ENCODE data around the gene TLE1. TPM values are rescaled to one million over a fixed set of nuclear protein-coding genes. Genes with fewer than 3 reads are reported as not detected.

TLE1 gene
- total and polyA plus RNA-seq, 9 of the 15 experiments (the other 6 are each of a cell fraction or from before 2014, with no cell fraction given) = 0.11 TPM; not detected in 8

DNA sequence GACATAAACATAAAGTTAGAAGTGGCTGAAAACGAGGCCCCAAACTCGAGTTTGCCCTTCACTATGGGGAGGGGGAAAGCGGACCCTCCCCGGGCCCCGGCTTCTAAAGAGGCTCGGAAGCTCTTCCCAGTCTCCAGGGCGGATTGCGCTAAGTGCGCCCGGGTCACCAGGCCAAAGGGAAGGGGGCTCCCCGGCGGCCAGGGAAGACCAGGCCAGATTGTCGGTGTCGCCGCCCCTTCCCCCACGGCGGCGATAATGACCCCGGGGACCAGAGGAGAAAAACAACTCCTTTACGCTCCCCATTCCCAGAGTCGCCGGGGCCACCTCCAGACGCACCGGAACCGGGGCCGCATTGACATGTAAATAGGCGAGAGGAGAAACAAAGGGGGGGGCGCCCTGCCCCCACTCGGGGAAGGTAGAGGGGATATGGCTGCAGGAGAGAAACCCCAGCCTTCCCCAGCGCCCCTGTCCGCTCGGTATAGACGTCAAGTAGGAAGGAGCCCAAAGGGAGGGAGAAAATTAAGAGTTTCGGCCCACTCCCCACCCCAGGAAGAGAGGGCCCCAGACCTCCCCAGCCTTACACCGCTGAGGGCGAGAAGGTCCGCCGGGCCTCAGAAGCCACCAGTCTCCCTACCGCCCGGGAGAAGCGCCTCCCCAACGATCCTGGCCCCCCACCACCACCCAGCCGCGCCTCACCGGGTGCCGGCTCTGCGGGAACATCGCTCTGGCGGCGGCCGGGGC lies 1.7 kb downstream of the TLE1 start:
- H3K27ac ChIP-seq (ENCODE audit: extremely low read depth, low read depth, low read length) = no peak overlapping the region
- H3K79me2 ChIP-seq (ENCODE audit: control insufficient read depth, insufficient read depth, low read length) = no peaks in the 10 kb centered on the region
- intact Hi-C loops (cut with micrococcal nuclease) (no loop called here), in situ Hi-C loops (cut with MboI) (no loop called here)
- no TSS peak for BruUV-seq (replicated peaks)
- H3K9me1 ChIP-seq (ENCODE audit: control insufficient read depth, insufficient read depth, low read length) = no peaks in the 10 kb centered on the region
- no peaks in the 10 kb centered on the region for H3K27me3 ChIP-seq (ENCODE audit: control insufficient read depth in 2 of 2, insufficient read depth in 2 of 2, low read length in 2 of 2)
- no peaks in the 10 kb centered on the region for H3K4me1 ChIP-seq (replicated peaks in 1 of 2; ENCODE audit: control insufficient read depth in 2 of 2, insufficient read depth in 2 of 2, low read length in 2 of 2)
- H3K9me3 ChIP-seq (replicated peaks; ENCODE audit: control insufficient read depth, insufficient read depth, low read depth, low read length) = no peaks in the 10 kb centered on the region
- no peaks in the 10 kb centered on the region for H3K36me3 ChIP-seq (ENCODE audit: control insufficient read depth, insufficient read depth, low read length)
- ChIA-PET POLR2A (no interaction called here), CTCF (ENCODE audit: low intra/inter-chr PET ratio) (no interaction called here)
- WGBS (ENCODE audit: insufficient coverage, low coverage, missing lambda C conversion rate) = 18% methylated on average over 12 of the region's 51 CpGs
- no peak for ATAC-seq
- no peak overlapping the region for H3K4me2 ChIP-seq (ENCODE audit: insufficient read depth, low read length)
- no peaks in the 10 kb centered on the region for H4K20me1 ChIP-seq (replicated peaks; ENCODE audit: control insufficient read depth, insufficient read depth, low read length)
- no peak for FAIRE-seq
- DNase-seq (ENCODE audit: extremely low read depth in 1 of 4, low spot score in 3 of 4) = no peak
- H3K9ac ChIP-seq (ENCODE audit: insufficient read depth in 1 of 2, low read depth in 2 of 2, low read length in 2 of 2) = no peak overlapping the region
- no peak overlapping the region for H2AFZ ChIP-seq (ENCODE audit: low read depth, low read length)
- no peak overlapping the region for H3K4me3 ChIP-seq
- TF ChIP-seq CCAR2 (IDR thresholded peaks at IDR 0.05; ENCODE audit: low read depth, low read length) (no peak), ZBTB11 (CRISPR knock-in tag; IDR thresholded peaks at IDR 0.05) (no peak), ZNF436 (CRISPR knock-in tag; IDR thresholded peaks at IDR 0.05) (no peak), FUS (optimal IDR thresholded peaks at IDR 0.05; ENCODE audit: low read depth, low read length) (no peak), ZNF431 (CRISPR knock-in tag; IDR thresholded peaks at IDR 0.05) (no peak), TRIM28 (IDR thresholded peaks at IDR 0.05) (no peak)
- TF ChIP-seq, protein P1, sequence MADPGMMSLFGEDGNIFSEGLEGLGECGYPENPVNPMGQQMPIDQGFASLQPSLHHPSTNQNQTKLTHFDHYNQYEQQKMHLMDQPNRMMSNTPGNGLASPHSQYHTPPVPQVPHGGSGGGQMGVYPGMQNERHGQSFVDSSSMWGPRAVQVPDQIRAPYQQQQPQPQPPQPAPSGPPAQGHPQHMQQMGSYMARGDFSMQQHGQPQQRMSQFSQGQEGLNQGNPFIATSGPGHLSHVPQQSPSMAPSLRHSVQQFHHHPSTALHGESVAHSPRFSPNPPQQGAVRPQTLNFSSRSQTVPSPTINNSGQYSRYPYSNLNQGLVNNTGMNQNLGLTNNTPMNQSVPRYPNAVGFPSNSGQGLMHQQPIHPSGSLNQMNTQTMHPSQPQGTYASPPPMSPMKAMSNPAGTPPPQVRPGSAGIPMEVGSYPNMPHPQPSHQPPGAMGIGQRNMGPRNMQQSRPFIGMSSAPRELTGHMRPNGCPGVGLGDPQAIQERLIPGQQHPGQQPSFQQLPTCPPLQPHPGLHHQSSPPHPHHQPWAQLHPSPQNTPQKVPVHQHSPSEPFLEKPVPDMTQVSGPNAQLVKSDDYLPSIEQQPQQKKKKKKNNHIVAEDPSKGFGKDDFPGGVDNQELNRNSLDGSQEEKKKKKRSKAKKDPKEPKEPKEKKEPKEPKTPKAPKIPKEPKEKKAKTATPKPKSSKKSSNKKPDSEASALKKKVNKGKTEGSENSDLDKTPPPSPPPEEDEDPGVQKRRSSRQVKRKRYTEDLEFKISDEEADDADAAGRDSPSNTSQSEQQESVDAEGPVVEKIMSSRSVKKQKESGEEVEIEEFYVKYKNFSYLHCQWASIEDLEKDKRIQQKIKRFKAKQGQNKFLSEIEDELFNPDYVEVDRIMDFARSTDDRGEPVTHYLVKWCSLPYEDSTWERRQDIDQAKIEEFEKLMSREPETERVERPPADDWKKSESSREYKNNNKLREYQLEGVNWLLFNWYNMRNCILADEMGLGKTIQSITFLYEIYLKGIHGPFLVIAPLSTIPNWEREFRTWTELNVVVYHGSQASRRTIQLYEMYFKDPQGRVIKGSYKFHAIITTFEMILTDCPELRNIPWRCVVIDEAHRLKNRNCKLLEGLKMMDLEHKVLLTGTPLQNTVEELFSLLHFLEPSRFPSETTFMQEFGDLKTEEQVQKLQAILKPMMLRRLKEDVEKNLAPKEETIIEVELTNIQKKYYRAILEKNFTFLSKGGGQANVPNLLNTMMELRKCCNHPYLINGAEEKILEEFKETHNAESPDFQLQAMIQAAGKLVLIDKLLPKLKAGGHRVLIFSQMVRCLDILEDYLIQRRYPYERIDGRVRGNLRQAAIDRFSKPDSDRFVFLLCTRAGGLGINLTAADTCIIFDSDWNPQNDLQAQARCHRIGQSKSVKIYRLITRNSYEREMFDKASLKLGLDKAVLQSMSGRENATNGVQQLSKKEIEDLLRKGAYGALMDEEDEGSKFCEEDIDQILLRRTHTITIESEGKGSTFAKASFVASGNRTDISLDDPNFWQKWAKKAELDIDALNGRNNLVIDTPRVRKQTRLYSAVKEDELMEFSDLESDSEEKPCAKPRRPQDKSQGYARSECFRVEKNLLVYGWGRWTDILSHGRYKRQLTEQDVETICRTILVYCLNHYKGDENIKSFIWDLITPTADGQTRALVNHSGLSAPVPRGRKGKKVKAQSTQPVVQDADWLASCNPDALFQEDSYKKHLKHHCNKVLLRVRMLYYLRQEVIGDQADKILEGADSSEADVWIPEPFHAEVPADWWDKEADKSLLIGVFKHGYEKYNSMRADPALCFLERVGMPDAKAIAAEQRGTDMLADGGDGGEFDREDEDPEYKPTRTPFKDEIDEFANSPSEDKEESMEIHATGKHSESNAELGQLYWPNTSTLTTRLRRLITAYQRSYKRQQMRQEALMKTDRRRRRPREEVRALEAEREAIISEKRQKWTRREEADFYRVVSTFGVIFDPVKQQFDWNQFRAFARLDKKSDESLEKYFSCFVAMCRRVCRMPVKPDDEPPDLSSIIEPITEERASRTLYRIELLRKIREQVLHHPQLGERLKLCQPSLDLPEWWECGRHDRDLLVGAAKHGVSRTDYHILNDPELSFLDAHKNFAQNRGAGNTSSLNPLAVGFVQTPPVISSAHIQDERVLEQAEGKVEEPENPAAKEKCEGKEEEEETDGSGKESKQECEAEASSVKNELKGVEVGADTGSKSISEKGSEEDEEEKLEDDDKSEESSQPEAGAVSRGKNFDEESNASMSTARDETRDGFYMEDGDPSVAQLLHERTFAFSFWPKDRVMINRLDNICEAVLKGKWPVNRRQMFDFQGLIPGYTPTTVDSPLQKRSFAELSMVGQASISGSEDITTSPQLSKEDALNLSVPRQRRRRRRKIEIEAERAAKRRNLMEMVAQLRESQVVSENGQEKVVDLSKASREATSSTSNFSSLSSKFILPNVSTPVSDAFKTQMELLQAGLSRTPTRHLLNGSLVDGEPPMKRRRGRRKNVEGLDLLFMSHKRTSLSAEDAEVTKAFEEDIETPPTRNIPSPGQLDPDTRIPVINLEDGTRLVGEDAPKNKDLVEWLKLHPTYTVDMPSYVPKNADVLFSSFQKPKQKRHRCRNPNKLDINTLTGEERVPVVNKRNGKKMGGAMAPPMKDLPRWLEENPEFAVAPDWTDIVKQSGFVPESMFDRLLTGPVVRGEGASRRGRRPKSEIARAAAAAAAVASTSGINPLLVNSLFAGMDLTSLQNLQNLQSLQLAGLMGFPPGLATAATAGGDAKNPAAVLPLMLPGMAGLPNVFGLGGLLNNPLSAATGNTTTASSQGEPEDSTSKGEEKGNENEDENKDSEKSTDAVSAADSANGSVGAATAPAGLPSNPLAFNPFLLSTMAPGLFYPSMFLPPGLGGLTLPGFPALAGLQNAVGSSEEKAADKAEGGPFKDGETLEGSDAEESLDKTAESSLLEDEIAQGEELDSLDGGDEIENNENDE (IDR thresholded peaks at IDR 0.05; ENCODE audit: low read depth, low read length) = no peak
